ENCODE data around the gene GSE1.

GSE1 gene

DNA sequence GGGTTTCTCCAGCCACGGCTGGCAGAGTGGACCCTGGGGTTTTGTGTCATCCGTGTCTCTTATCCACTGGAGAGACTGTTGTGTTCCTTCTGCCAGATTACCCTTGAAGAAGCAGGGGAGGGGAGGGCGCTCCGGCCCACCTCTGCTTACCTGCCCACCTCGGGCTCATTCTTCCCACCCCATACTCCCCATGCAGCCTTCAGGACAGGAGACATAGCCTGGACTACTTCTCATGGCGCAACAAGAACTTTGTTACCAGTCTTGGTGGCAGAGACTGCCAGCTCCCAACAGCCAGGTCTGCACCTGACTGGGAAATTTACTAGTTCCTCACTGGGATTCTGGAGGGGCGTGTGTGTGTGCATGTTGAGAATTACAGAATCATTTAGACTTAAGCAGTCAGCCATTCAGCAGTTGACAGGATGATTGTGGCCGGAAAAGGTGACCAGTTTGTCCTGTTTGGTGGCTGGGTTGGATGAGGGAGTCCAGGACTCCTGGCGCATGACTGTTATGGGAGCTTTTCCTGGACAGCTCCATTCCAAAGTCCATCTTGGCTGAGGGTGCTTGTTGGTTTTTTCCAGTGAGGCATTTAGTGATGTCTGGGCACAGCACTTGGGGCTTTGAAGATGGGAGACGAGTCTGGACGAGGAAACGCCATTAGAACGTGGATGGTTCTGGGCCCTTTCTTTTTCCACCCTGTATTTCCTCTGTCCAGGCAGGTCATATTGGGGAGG lies 8.7 kb downstream of the GSE1 start:
- no peak for DNase-seq (ENCODE audit: low read depth)

DNA sequence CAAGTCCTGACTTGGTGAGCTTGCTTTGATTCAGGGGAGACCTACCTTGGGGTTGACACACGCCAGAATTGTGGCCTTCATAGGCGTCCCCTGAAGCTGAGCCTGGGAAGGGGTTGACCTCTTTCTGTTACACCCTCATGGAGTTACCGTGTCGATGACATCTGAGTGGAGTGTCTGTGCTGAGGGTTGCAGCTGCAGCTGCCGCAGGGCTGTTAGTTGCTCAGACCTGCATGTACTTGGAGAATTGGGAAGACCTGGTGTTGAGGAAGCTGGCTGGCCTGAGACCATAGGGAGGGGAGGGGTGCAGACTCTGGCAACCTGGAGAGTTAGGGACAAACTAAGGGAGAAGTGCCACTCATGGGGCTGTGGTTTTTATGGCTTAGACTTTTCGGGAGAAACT lies 9.6 kb downstream of the GSE1 start:
- TF ChIP-seq MYC (IDR thresholded peaks at IDR 0.05; ENCODE audit: low read depth, low read length) (no peak), MAX (IDR thresholded peaks at IDR 0.05; ENCODE audit: low read depth, low read length) (no peak)
- no peak overlapping the region for H3K4me3 ChIP-seq (ENCODE audit: low read depth, low read length)
- DNase-seq (ENCODE audit: low read depth): no peak

More for the DNA sequence above, 8.7 kb downstream of the GSE1 start:
- no peak for TF ChIP-seq POLR2A (IDR thresholded peaks at IDR 0.05; ENCODE audit: extremely low read depth, insufficient read length)
- no peak for TF ChIP-seq MAX (IDR thresholded peaks at IDR 0.05; ENCODE audit: low read depth, low read length)
- TF ChIP-seq, protein P1, sequence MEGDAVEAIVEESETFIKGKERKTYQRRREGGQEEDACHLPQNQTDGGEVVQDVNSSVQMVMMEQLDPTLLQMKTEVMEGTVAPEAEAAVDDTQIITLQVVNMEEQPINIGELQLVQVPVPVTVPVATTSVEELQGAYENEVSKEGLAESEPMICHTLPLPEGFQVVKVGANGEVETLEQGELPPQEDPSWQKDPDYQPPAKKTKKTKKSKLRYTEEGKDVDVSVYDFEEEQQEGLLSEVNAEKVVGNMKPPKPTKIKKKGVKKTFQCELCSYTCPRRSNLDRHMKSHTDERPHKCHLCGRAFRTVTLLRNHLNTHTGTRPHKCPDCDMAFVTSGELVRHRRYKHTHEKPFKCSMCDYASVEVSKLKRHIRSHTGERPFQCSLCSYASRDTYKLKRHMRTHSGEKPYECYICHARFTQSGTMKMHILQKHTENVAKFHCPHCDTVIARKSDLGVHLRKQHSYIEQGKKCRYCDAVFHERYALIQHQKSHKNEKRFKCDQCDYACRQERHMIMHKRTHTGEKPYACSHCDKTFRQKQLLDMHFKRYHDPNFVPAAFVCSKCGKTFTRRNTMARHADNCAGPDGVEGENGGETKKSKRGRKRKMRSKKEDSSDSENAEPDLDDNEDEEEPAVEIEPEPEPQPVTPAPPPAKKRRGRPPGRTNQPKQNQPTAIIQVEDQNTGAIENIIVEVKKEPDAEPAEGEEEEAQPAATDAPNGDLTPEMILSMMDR (IDR thresholded peaks at IDR 0.05; ENCODE audit: low read depth, low read length): no peak
- TF ChIP-seq MYC (IDR thresholded peaks at IDR 0.05; ENCODE audit: low read depth, low read length): no peak
- no peak overlapping the region for H3K4me3 ChIP-seq (ENCODE audit: low read depth, low read length)

- TF ChIP-seq MAX (IDR thresholded peaks at IDR 0.05; ENCODE audit: low read depth, low read length): no peak
- no peak for TF ChIP-seq POLR2A (IDR thresholded peaks at IDR 0.05; ENCODE audit: extremely low read depth, insufficient read length)
- TF ChIP-seq, protein P1 (IDR thresholded peaks at IDR 0.05; ENCODE audit: low read depth, low read length): no peak
- TF ChIP-seq MYC (IDR thresholded peaks at IDR 0.05; ENCODE audit: low read depth, low read length): no peak
- no peak overlapping the region for H3K4me3 ChIP-seq (ENCODE audit: low read depth, low read length)
- DNase-seq (ENCODE audit: low read depth): no peak
Observed at GRCh38 chr16:85623250-85623649, 10.1 kb downstream of the GSE1 start.

GRCh38 chr16:85623997-85624601 lies 11.0 kb downstream of the GSE1 start:
- no peak overlapping the region for H3K4me3 ChIP-seq (ENCODE audit: low read depth, low read length)
- TF ChIP-seq MYC (IDR thresholded peaks at IDR 0.05; ENCODE audit: low read depth, low read length) (no peak), POLR2A (IDR thresholded peaks at IDR 0.05; ENCODE audit: extremely low read depth, insufficient read length) (no peak), MAX (IDR thresholded peaks at IDR 0.05; ENCODE audit: low read depth, low read length) (no peak)
- TF ChIP-seq, protein P1 (IDR thresholded peaks at IDR 0.05; ENCODE audit: low read depth, low read length): no peak
- no peak for DNase-seq (ENCODE audit: low read depth)

DNA sequence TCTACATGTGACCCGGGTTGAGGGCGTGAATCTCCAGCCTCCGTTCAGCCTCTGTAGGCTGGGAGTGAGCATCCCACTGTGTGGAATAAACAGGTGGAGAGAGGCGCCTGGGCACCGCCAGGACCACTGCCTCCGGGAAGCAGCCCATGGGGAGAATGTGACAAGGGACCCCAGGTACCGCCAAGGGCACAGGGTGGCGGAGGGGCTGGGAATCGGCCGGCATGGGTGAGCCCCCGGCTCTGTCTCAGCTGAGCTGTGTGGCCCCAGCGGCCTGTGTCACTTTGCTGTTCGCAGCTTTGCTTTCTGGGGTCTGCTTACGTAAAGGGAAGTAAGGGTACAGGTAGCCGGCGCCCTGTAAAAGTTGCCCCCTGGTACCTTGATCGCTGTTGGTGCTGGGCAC lies 11.5 kb downstream of the GSE1 start:
- H3K4me3 ChIP-seq (ENCODE audit: low read depth, low read length): no peak overlapping the region
- no peak for DNase-seq (ENCODE audit: low read depth)
- no peak for TF ChIP-seq MYC (IDR thresholded peaks at IDR 0.05; ENCODE audit: low read depth, low read length)

DNA sequence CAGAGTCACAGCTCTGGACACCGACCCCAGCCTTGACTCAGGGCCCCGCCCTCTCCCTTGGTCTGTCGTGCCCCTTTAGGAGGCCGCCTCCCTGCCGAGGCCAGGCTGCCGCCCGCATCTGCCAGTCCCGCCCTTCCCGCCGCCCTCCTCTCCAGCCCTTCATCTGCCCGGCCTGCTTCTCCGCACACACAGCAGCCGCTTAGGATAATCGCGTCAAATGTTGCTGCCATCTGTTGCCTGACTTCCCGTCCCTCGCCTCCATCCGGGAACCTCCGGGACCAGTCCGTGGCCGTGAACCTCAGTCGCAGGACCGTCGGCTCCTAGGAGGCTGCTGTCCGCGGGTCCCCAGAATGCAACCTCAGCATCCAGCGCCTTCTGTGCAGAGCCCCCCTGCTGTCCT lies 11.9 kb downstream of the GSE1 start:
- DNase-seq (ENCODE audit: low read depth): no peak
- no peak overlapping the region for H3K4me3 ChIP-seq (ENCODE audit: low read depth, low read length)
- TF ChIP-seq MYC (IDR thresholded peaks at IDR 0.05; ENCODE audit: low read depth, low read length): no peak
- no peak for TF ChIP-seq POLR2A (IDR thresholded peaks at IDR 0.05; ENCODE audit: extremely low read depth, insufficient read length)

DNA sequence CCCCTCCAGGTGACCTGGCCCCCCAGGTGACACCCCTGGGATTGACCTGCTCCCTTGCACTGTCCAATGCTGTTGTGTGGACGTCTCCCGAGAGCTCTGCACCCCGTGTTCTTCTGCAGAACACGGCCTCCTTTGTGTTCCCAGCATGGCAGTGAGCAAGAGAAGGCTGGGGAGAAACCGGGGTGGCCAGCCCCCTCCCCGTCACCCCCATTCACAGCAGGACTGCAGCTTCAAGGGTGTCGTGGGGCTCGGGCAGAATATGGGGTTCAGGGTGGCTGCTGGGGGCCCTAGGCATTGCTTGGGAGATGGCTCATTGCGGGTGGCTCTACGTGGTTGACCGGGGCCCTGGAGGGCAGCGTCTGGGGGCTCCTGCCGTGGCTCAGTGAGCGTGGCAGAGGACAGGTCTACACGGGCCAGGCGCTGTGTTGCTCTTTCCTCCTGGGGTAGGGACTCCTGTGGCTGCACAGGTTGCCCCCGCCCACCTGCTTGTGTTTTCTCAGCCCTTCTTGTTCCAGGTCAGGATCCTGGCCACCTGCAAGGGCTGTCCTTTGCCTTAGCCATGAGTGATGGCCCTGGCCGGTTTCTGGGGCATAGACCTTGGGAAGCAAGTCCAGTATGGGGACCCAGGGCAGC lies 12.5 kb downstream of the GSE1 start:
- DNase-seq (ENCODE audit: low read depth): no peak
- TF ChIP-seq MAX (IDR thresholded peaks at IDR 0.05; ENCODE audit: low read depth, low read length) (no peak), POLR2A (IDR thresholded peaks at IDR 0.05; ENCODE audit: extremely low read depth, insufficient read length) (no peak)
- TF ChIP-seq, protein P1 (IDR thresholded peaks at IDR 0.05; ENCODE audit: low read depth, low read length): no peak
- no peak overlapping the region for H3K4me3 ChIP-seq (ENCODE audit: low read depth, low read length)

All from NB4 (cell line).